ENCODE results near the gene PDSS1.

PDSS1 gene

DNA sequence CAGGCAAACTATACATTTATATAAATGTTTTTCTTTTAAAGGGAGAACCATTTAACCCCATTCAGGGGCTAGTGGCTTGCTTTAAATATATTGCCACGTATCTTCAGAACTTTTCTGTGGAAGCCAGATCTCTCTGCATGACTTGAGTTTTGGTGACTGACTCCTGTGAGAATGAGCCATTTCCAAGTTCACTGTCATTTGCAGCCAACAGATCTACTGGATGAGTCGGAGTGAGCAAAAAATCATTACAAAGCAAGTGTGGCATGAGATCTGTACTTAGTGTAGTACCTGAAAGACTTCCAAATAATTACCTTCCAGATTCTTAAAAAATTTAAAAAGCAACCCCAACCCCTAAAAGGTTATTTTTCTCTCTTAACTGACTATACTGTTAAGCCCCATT, 45.6 kb downstream of the PDSS1 start:
- H3K4me3 ChIP-seq (replicated peaks; ENCODE audit: insufficient read depth, low read length): no peak overlapping the region

DNA sequence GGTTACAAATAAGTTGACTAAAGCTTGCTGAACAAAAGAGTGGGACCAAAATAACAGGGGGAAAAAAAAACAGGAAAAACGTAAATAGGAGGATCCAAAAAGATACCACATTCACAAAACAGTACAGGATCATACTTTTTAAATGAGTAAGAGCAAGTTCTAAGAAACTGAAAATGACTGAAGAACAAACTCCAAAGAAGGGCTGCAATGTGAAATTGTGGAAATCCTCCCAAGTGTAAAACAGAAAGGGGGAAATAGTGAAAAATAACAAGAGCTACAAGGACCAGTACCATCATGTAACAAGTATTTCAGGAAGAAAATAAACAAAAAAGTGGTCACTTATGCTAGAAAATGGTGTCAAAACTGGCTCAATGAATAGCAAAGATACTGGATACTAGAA, 46.3 kb downstream of the PDSS1 start:
- TF ChIP-seq GABPA (IDR thresholded peaks at IDR 0.05; ENCODE audit: low read depth) (no peak), SPI1 (IDR thresholded peaks at IDR 0.05; ENCODE audit: borderline replicate concordance, low read depth) (no peak), POLR2AphosphoS5 (IDR thresholded peaks at IDR 0.05; ENCODE audit: low read depth) (no peak)
- TF ChIP-seq, protein P1, sequence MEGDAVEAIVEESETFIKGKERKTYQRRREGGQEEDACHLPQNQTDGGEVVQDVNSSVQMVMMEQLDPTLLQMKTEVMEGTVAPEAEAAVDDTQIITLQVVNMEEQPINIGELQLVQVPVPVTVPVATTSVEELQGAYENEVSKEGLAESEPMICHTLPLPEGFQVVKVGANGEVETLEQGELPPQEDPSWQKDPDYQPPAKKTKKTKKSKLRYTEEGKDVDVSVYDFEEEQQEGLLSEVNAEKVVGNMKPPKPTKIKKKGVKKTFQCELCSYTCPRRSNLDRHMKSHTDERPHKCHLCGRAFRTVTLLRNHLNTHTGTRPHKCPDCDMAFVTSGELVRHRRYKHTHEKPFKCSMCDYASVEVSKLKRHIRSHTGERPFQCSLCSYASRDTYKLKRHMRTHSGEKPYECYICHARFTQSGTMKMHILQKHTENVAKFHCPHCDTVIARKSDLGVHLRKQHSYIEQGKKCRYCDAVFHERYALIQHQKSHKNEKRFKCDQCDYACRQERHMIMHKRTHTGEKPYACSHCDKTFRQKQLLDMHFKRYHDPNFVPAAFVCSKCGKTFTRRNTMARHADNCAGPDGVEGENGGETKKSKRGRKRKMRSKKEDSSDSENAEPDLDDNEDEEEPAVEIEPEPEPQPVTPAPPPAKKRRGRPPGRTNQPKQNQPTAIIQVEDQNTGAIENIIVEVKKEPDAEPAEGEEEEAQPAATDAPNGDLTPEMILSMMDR (IDR thresholded peaks at IDR 0.05; ENCODE audit: insufficient read depth, low read length): no peak
- TF ChIP-seq, protein P2, sequence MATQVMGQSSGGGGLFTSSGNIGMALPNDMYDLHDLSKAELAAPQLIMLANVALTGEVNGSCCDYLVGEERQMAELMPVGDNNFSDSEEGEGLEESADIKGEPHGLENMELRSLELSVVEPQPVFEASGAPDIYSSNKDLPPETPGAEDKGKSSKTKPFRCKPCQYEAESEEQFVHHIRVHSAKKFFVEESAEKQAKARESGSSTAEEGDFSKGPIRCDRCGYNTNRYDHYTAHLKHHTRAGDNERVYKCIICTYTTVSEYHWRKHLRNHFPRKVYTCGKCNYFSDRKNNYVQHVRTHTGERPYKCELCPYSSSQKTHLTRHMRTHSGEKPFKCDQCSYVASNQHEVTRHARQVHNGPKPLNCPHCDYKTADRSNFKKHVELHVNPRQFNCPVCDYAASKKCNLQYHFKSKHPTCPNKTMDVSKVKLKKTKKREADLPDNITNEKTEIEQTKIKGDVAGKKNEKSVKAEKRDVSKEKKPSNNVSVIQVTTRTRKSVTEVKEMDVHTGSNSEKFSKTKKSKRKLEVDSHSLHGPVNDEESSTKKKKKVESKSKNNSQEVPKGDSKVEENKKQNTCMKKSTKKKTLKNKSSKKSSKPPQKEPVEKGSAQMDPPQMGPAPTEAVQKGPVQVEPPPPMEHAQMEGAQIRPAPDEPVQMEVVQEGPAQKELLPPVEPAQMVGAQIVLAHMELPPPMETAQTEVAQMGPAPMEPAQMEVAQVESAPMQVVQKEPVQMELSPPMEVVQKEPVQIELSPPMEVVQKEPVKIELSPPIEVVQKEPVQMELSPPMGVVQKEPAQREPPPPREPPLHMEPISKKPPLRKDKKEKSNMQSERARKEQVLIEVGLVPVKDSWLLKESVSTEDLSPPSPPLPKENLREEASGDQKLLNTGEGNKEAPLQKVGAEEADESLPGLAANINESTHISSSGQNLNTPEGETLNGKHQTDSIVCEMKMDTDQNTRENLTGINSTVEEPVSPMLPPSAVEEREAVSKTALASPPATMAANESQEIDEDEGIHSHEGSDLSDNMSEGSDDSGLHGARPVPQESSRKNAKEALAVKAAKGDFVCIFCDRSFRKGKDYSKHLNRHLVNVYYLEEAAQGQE (IDR thresholded peaks at IDR 0.05; ENCODE audit: insufficient replicate concordance, low read depth): no peak
- Histone ChIP-seq H3K27ac (replicated peaks) (no peak overlapping the region), H3K4me3 (replicated peaks; ENCODE audit: insufficient read depth, low read length) (no peak overlapping the region), H3K27me3 (ENCODE audit: insufficient read depth, poor library complexity, severe bottlenecking) (no peaks in the 10 kb centered on the region)
- DNase-seq (ENCODE audit: low read depth in 1 of 2, low spot score in 1 of 2): no peak

More for the DNA sequence above, 45.6 kb downstream of the PDSS1 start:
- TF ChIP-seq, protein P2 (IDR thresholded peaks at IDR 0.05; ENCODE audit: insufficient replicate concordance, low read depth): no peak
- TF ChIP-seq, protein P1 (IDR thresholded peaks at IDR 0.05; ENCODE audit: insufficient read depth, low read length): no peak
- TF ChIP-seq POLR2AphosphoS5 (IDR thresholded peaks at IDR 0.05; ENCODE audit: low read depth): no peak
- no peak for TF ChIP-seq GABPA (IDR thresholded peaks at IDR 0.05; ENCODE audit: low read depth)
- no peak for TF ChIP-seq SPI1 (IDR thresholded peaks at IDR 0.05; ENCODE audit: borderline replicate concordance, low read depth)
- H3K27ac ChIP-seq (replicated peaks): no peak overlapping the region
- H3K27me3 ChIP-seq (ENCODE audit: insufficient read depth, poor library complexity, severe bottlenecking): no peaks in the 10 kb centered on the region
- no peak for DNase-seq (ENCODE audit: low read depth in 1 of 2, low spot score in 1 of 2)

DNA sequence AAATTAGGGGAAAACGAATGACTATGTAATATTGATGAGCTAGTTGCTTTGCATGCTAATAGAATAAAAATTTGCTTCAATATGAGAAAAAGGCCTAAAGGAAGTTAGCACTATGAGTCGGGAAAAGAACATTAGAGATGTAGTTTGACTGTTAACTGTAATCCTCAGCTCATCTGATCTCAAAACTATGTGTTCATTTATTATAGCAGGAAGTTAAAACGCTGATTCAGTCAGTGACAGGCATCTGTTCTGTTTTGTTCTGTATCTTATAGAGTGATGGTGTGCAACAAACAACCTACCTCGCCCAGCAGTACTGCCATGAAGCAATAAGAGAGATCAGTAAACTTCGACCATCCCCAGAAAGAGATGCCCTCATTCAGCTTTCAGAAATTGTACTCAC, 48.6 kb downstream of the PDSS1 start:
- H3K27me3 ChIP-seq (ENCODE audit: insufficient read depth, poor library complexity, severe bottlenecking): no peaks in the 10 kb centered on the region
- DNase-seq (ENCODE audit: low read depth in 1 of 2, low spot score in 1 of 2): no peak
- TF ChIP-seq, protein P1 (IDR thresholded peaks at IDR 0.05; ENCODE audit: insufficient read depth, low read length): no peak
- TF ChIP-seq GABPA (IDR thresholded peaks at IDR 0.05; ENCODE audit: low read depth): no peak
- TF ChIP-seq POLR2AphosphoS5 (IDR thresholded peaks at IDR 0.05; ENCODE audit: low read depth): no peak
- TF ChIP-seq SPI1 (IDR thresholded peaks at IDR 0.05; ENCODE audit: borderline replicate concordance, low read depth): no peak
- TF ChIP-seq, protein P2 (IDR thresholded peaks at IDR 0.05; ENCODE audit: insufficient replicate concordance, low read depth): no peak
- H3K4me3 ChIP-seq (replicated peaks; ENCODE audit: insufficient read depth, low read length): no peak overlapping the region
- H3K27ac ChIP-seq (replicated peaks): no peak overlapping the region
